ENCODE measurements around the gene TMEM263.

- TF ChIP-seq CTCF (IDR thresholded peaks at IDR 0.05 in 2 of 3, conservative IDR thresholded peaks at IDR 0.05 in 1 of 3; ENCODE audit: borderline replicate concordance in 1 of 3, insufficient read depth in 1 of 3, low read depth in 2 of 3, low read length in 2 of 3) (no peak), CBX3 (IDR thresholded peaks at IDR 0.05; ENCODE audit: low read depth) (no peak), ATF3 (IDR thresholded peaks at IDR 0.05) (no peak), ZFX (IDR thresholded peaks at IDR 0.05) (no peak), POLR2AphosphoS5 (IDR thresholded peaks at IDR 0.05; ENCODE audit: low read depth, low read length) (no peak), SP1 (IDR thresholded peaks at IDR 0.05; ENCODE audit: low read depth) (no peak), REST (IDR thresholded peaks at IDR 0.05; ENCODE audit: low read depth) (no peak)
These were observed 5.1 kb upstream of the TMEM263 start for GRCh38 chr12:106950591-106950990.
